SK-N-MC (cell line): ENCODE measurements around the gene CD2BP2.

Experiments
- EZH2 ChIP-seq: fragments of 200-600 bp; sonication (generic); IDR thresholded peaks from one replicate; pipeline ENCODE4 v1.6.1; 2017; ENCODE audit warnings: antibody characterized with exemption
- POLR2AphosphoS5 ChIP-seq: IDR thresholded peaks from 2 replicates; pipeline ENCODE4 v1.6.1; 2012; ENCODE audit warnings: mild to moderate bottlenecking, low read depth, low read length, borderline replicate concordance

DNA sequence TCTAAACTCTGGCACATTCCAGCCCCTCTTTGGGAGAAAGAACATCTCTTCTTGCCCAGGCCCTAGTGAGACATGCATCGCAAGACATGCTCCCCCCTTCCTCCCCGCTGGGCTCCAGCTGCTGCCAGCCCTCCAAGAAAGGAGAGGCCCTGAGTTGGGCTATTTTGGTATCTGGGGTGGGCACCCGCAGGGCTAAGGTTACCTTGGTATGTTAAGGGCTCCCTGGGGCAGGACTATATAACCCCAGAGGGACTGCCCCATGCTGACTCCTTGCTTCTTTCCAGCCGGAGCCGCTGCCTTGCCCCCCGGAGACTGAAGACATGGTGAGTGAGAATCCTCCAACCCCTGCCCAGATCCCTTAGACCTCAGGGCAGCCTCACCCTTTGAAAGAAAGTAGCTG lies 19.4 kb upstream of the CD2BP2 start, which contains the start of gene MYL11:
- TF ChIP-seq POLR2AphosphoS5 (no peak), EZH2 (no peak)
